ENCODE data around the gene CLMN. TPM values are rescaled to one million over a fixed set of nuclear protein-coding genes. Genes with fewer than 3 reads are reported as not detected.

Gene CLMN
- total and polyA plus RNA-seq, 2 of the 8 experiments (the other 6 are each of a cell fraction or from before 2014, with no cell fraction given) = 1.6 to 8.2 TPM

- TF ChIP-seq GABPA (IDR thresholded peaks at IDR 0.05; ENCODE audit: borderline replicate concordance, insufficient read depth, low read length) = no peak
- no peak for TF ChIP-seq BACH1 (IDR thresholded peaks at IDR 0.05; ENCODE audit: low read length)
- TF ChIP-seq EZH2 (IDR thresholded peaks at IDR 0.05; ENCODE audit: low read depth, low read length, severe bottlenecking) = no peak
- no peak for TF ChIP-seq NANOG (IDR thresholded peaks at IDR 0.05; ENCODE audit: insufficient read depth, low read depth, low read length, poor library complexity, severe bottlenecking)
- no peak for TF ChIP-seq NRF1 (IDR thresholded peaks at IDR 0.05; ENCODE audit: low read depth, low read length)
- TF ChIP-seq KDM5A (IDR thresholded peaks at IDR 0.05; ENCODE audit: low read length) = no peak
- no peak for TF ChIP-seq ASH2L (IDR thresholded peaks at IDR 0.05; ENCODE audit: low read length)
- TF ChIP-seq GTF2F1 (IDR thresholded peaks at IDR 0.05; ENCODE audit: borderline replicate concordance, low read depth, low read length) = no peak
Measured at GRCh38 chr14:95229749-95230148, 90.0 kb downstream of the CLMN start (continued).

Data from H1 (cell line).